Large intestine (tissue), 3 donors: ENCODE measurements around the gene ADAMTS20. TPM values are rescaled to one million over a fixed set of nuclear protein-coding genes. Genes with fewer than 3 reads are reported as not detected.
"Not testable (repeated sequence)": the region's sequence is repeated elsewhere in the genome, so short reads cannot be mapped to it uniquely, and the experiment has no call there.

ENCODE experiments used
- DNase-seq, 2 donors: peaks; one replicate each; pipeline versions ENCODE4 v3.0.0 to v3.0.0-alpha.2; 2013
- H3K27ac ChIP-seq: one replicate; pipeline ENCODE4 v1.5.1; 2013; ENCODE audit warnings: low read length
- H3K27me3 ChIP-seq: 2 replicates; pipeline ENCODE4 v1.6.1; 2013; ENCODE audit warnings: low read length; ENCODE audit not compliant: control insufficient read depth, insufficient read depth
- H3K36me3 ChIP-seq: 2 replicates; pipeline ENCODE4 v1.6.1; 2013; ENCODE audit warnings: low read length; ENCODE audit not compliant: control insufficient read depth, insufficient read depth
- H3K4me1 ChIP-seq: one replicate; pipeline ENCODE4 v1.6.1; 2013; ENCODE audit warnings: low read length; ENCODE audit not compliant: control insufficient read depth, insufficient read depth
- H3K4me3 ChIP-seq: one replicate; pipeline ENCODE4 v1.5.1; 2013; ENCODE audit warnings: low read length
- H3K9me3 ChIP-seq: one replicate; pipeline ENCODE4 v1.6.1; 2013; ENCODE audit warnings: mild to moderate bottlenecking, low read depth, low read length, moderate library complexity; ENCODE audit not compliant: control insufficient read depth
- WGBS: methylation state at CpG from one replicate; pipeline ENCODE4 v1.1.5; 2013; ENCODE audit warnings: low lambda C conversion rate; ENCODE audit not compliant: insufficient coverage; 5-methylcytosine and 5-hydroxymethylcytosine counted together
- polyA plus RNA-seq: library from polyadenylated mRNA; unstranded; fragments of 120-200 nt; gene quantifications from one replicate; pipeline ENCODE4 v1.2.1, GENCODE V29; 2013

ADAMTS20 gene
- polyA plus RNA-seq, 1 donor: 0.49 TPM

- Histone ChIP-seq H3K27me3 (no peaks in the 10 kb centered on the region), H3K4me3 (no peak overlapping the region), H3K4me1 (no peaks in the 10 kb centered on the region), H3K36me3 (no peaks in the 10 kb centered on the region), H3K9me3 (no peaks in the 10 kb centered on the region), H3K27ac (no peak overlapping the region)
- no peak for DNase-seq
- whole genome bisulfite sequencing: no CpG with 5 or more reads among the region's 1 CpG
Measured at GRCh38 chr12:43370263-43370662, 181.7 kb downstream of the ADAMTS20 start.

GRCh38 chr12:43362910-43363694 is 188.9 kb downstream of the ADAMTS20 start:
- WGBS: no CpG with 5 or more reads among the region's 2 CpGs
- Histone ChIP-seq H3K27me3 (no peaks in the 10 kb centered on the region), H3K4me3 (no peak overlapping the region), H3K27ac (no peak overlapping the region), H3K36me3 (no peaks in the 10 kb centered on the region), H3K4me1 (no peaks in the 10 kb centered on the region), H3K9me3 (no peaks in the 10 kb centered on the region)
- no peak for DNase-seq

- H3K4me1 ChIP-seq: no peaks in the 10 kb centered on the region
- no peak overlapping the region for H3K27ac ChIP-seq
- no peaks in the 10 kb centered on the region for H3K36me3 ChIP-seq
- DNase-seq: no peak
- WGBS: 90% methylated on average over 3 of the region's 6 CpGs
- no peaks in the 10 kb centered on the region for H3K9me3 ChIP-seq
- H3K4me3 ChIP-seq: no peak overlapping the region
- H3K27me3 ChIP-seq: no peaks in the 10 kb centered on the region
Measured at GRCh38 chr12:43361031-43361710, 190.8 kb downstream of the ADAMTS20 start.

- not testable (repeated sequence) for H3K27me3 ChIP-seq, H3K4me1 ChIP-seq, H3K27ac ChIP-seq, H3K4me3 ChIP-seq, DNase-seq, H3K36me3 ChIP-seq, H3K9me3 ChIP-seq
- WGBS: 100% methylated on average over 1 of the region's 10 CpGs
Measured at GRCh38 chr12:43360001-43360400, 192.0 kb downstream of the ADAMTS20 start.

GRCh38 chr12:43357141-43357540 is 194.9 kb downstream of the ADAMTS20 start:
- Histone ChIP-seq H3K36me3 (no peaks in the 10 kb centered on the region), H3K27me3 (no peaks in the 10 kb centered on the region), H3K9me3 (no peaks in the 10 kb centered on the region), H3K4me3 (no peak overlapping the region), H3K4me1 (no peaks in the 10 kb centered on the region), H3K27ac (no peak overlapping the region)
- 100% methylated on average over 1 of the region's 1 CpG for WGBS
- no peak for DNase-seq

- Histone ChIP-seq H3K36me3 (no peaks in the 10 kb centered on the region), H3K4me3 (no peak overlapping the region), H3K27ac (no peak overlapping the region), H3K9me3 (no peaks in the 10 kb centered on the region), H3K4me1 (no peaks in the 10 kb centered on the region), H3K27me3 (no peaks in the 10 kb centered on the region)
- no CpG with 5 or more reads among the region's 3 CpGs for WGBS
- DNase-seq: no peak
Measured at GRCh38 chr12:43352001-43352400, 200.0 kb downstream of the ADAMTS20 start.

- Histone ChIP-seq H3K36me3 (no peaks in the 10 kb centered on the region), H3K4me3 (no peak overlapping the region), H3K27me3 (no peaks in the 10 kb centered on the region), H3K27ac (no peak overlapping the region), H3K4me1 (no peaks in the 10 kb centered on the region), H3K9me3 (peaks cover 1% of the 10 kb centered on the region)
- DNase-seq: no peak
- WGBS: no CpG with 5 or more reads among the region's 2 CpGs
Measured at GRCh38 chr12:43349863-43350262, 202.1 kb downstream of the ADAMTS20 start.

GRCh38 chr12:43348221-43348620 is 203.8 kb downstream of the ADAMTS20 start:
- no peak for DNase-seq
- WGBS: 100% methylated on average over 1 of the region's 3 CpGs
- no peaks in the 10 kb centered on the region for H3K4me1 ChIP-seq
- H3K36me3 ChIP-seq: no peaks in the 10 kb centered on the region
- H3K27ac ChIP-seq: no peak overlapping the region
- no peaks in the 10 kb centered on the region for H3K27me3 ChIP-seq
- H3K4me3 ChIP-seq: no peak overlapping the region
- peaks cover 4% of the 10 kb centered on the region for H3K9me3 ChIP-seq

GRCh38 chr12:43347026-43347425 is 205.0 kb downstream of the ADAMTS20 start:
- no peak overlapping the region for H3K27ac ChIP-seq
- no peaks in the 10 kb centered on the region for H3K4me1 ChIP-seq
- H3K4me3 ChIP-seq: no peak overlapping the region
- WGBS: no CpG with 5 or more reads among the region's 4 CpGs
- H3K36me3 ChIP-seq: no peaks in the 10 kb centered on the region
- DNase-seq: no peak
- H3K9me3 ChIP-seq: peaks cover 4% of the 10 kb centered on the region
- no peaks in the 10 kb centered on the region for H3K27me3 ChIP-seq

GRCh38 chr12:43345023-43345422 is 207.0 kb downstream of the ADAMTS20 start:
- no peaks in the 10 kb centered on the region for H3K27me3 ChIP-seq
- H3K27ac ChIP-seq: no peak overlapping the region
- WGBS: 55% methylated on average over 1 of the region's 1 CpG
- H3K4me1 ChIP-seq: no peaks in the 10 kb centered on the region
- no peaks in the 10 kb centered on the region for H3K36me3 ChIP-seq
- H3K9me3 ChIP-seq: peaks cover 4% of the 10 kb centered on the region
- DNase-seq: no peak
- H3K4me3 ChIP-seq: no peak overlapping the region
